ENCODE data around the gene PTPRN2. TPM values are rescaled to one million over a fixed set of nuclear protein-coding genes. Genes with fewer than 3 reads are reported as not detected.

Gene PTPRN2
- total RNA-seq, 2 experiments from 2014 or later = 0.70 TPM; not detected in 1

GRCh38 chr7:157977306-157977705 lies 610.3 kb downstream of the PTPRN2 start:
- intact Hi-C loops (cut with micrococcal nuclease; ENCODE audit: unreplicated experiment) = no loop called here

GRCh38 chr7:157976406-157976805 lies 611.2 kb downstream of the PTPRN2 start:
- ChIA-PET POLR2A (no interaction called here), CTCF (ENCODE audit: unreplicated experiment) (no interaction called here)
- no peaks in the 10 kb centered on the region for H3K79me2 ChIP-seq (ENCODE audit: insufficient read depth, low read depth, low read length)
- no peaks in the 10 kb centered on the region for H3K4me1 ChIP-seq (ENCODE audit: insufficient read depth, low read length, poor library complexity, severe bottlenecking)
- no peak for DNase-seq (ENCODE audit: low spot score)
- intact Hi-C loops (cut with micrococcal nuclease; ENCODE audit: unreplicated experiment) = no loop called here
- no peak overlapping the region for H2AFZ ChIP-seq (ENCODE audit: low read length)
- H3K27ac ChIP-seq (ENCODE audit: low read depth, low read length, poor library complexity, severe bottlenecking) = no peak overlapping the region
- TF ChIP-seq CTCF (conservative IDR thresholded peaks at IDR 0.05; ENCODE audit: low read length) = no peak
- no peak for TF ChIP-seq EZH2phosphoT487 (IDR thresholded peaks at IDR 0.05; ENCODE audit: borderline replicate concordance, low read depth, low read length)
- no peaks in the 10 kb centered on the region for H4K20me1 ChIP-seq (ENCODE audit: insufficient read depth, low read length)
- H3K9me3 ChIP-seq (ENCODE audit: low read length) = no peaks in the 10 kb centered on the region
- H3K9me2 ChIP-seq (ENCODE audit: insufficient read depth, low read length) = no peaks in the 10 kb centered on the region
- no peak overlapping the region for H3K4me2 ChIP-seq (ENCODE audit: low read length)
- H3K36me3 ChIP-seq (ENCODE audit: insufficient read depth, low read length) = no peaks in the 10 kb centered on the region
- no peak overlapping the region for H3K4me3 ChIP-seq (ENCODE audit: low read depth, low read length, poor library complexity, severe bottlenecking)
- BruUV-seq (replicated peaks) = no TSS peak

More at GRCh38 chr7:157977306-157977705, 610.3 kb downstream of the PTPRN2 start:
- no peaks in the 10 kb centered on the region for H3K4me1 ChIP-seq (ENCODE audit: insufficient read depth, low read length, poor library complexity, severe bottlenecking)
- H3K27ac ChIP-seq (ENCODE audit: low read depth, low read length, poor library complexity, severe bottlenecking) = no peak overlapping the region
- ChIA-PET POLR2A (interaction anchor here (0.7 to 1.2 kb wide), 2 partner anchors 21 to 1697 kb away, joined by 3 read pairs; no protein-coding TSS in a partner anchor), CTCF (ENCODE audit: unreplicated experiment) (no interaction called here)
- H3K4me2 ChIP-seq (ENCODE audit: low read length) = no peak overlapping the region
- BruUV-seq (replicated peaks) = no TSS peak
- H3K79me2 ChIP-seq (ENCODE audit: insufficient read depth, low read depth, low read length) = no peaks in the 10 kb centered on the region
- H3K36me3 ChIP-seq (ENCODE audit: insufficient read depth, low read length) = no peaks in the 10 kb centered on the region
- H4K20me1 ChIP-seq (ENCODE audit: insufficient read depth, low read length) = no peaks in the 10 kb centered on the region
- H3K4me3 ChIP-seq (ENCODE audit: low read depth, low read length, poor library complexity, severe bottlenecking) = no peak overlapping the region
- H2AFZ ChIP-seq (ENCODE audit: low read length) = no peak overlapping the region
- no peaks in the 10 kb centered on the region for H3K9me2 ChIP-seq (ENCODE audit: insufficient read depth, low read length)
- no peak for DNase-seq (ENCODE audit: low spot score)
- TF ChIP-seq CTCF (conservative IDR thresholded peaks at IDR 0.05; ENCODE audit: low read length) (no peak), EZH2phosphoT487 (IDR thresholded peaks at IDR 0.05; ENCODE audit: borderline replicate concordance, low read depth, low read length) (no peak)
- no peaks in the 10 kb centered on the region for H3K9me3 ChIP-seq (ENCODE audit: low read length)

GRCh38 chr7:157975401-157976372 lies 611.9 kb downstream of the PTPRN2 start:
- Histone ChIP-seq H3K4me3 (ENCODE audit: low read depth, low read length, poor library complexity, severe bottlenecking) (no peak overlapping the region), H3K79me2 (ENCODE audit: insufficient read depth, low read depth, low read length) (no peaks in the 10 kb centered on the region), H3K36me3 (ENCODE audit: insufficient read depth, low read length) (no peaks in the 10 kb centered on the region), H2AFZ (ENCODE audit: low read length) (no peak overlapping the region), H3K9me3 (ENCODE audit: low read length) (no peaks in the 10 kb centered on the region), H3K9me2 (ENCODE audit: insufficient read depth, low read length) (no peaks in the 10 kb centered on the region), H3K4me2 (ENCODE audit: low read length) (no peak overlapping the region), H4K20me1 (ENCODE audit: insufficient read depth, low read length) (no peaks in the 10 kb centered on the region), H3K4me1 (ENCODE audit: insufficient read depth, low read length, poor library complexity, severe bottlenecking) (no peaks in the 10 kb centered on the region), H3K27ac (ENCODE audit: low read depth, low read length, poor library complexity, severe bottlenecking) (no peak overlapping the region)
- BruUV-seq (replicated peaks) = no TSS peak
- CTCF ChIA-PET (ENCODE audit: unreplicated experiment) = no interaction called here
- no peak for DNase-seq (ENCODE audit: low spot score)
- TF ChIP-seq CTCF (conservative IDR thresholded peaks at IDR 0.05; ENCODE audit: low read length) (no peak), EZH2phosphoT487 (IDR thresholded peaks at IDR 0.05; ENCODE audit: borderline replicate concordance, low read depth, low read length) (no peak)
- POLR2A ChIA-PET = interaction anchor here (0.6 kb wide), 1 partner anchor 812 kb away, joined by 3 read pairs; no protein-coding TSS in a partner anchor
- intact Hi-C loops (cut with micrococcal nuclease; ENCODE audit: unreplicated experiment) = no loop called here

Measured in OCI-LY7 (cell line).